Activated CD8-positive, alpha-beta memory T cell treated with anti-CD3 and anti-CD28 coated beads, Interleukin-2, amount 50 U/mL, for 4 hours (primary cell): Measurements from ENCODE around the gene GUCA2A.
A peak's percentile ranks its signal among the peaks of the same experiment; 100 is the strongest.

ENCODE experiments used
- DNase-seq: peaks from one replicate; pipeline ENCODE4 v3.0.0-alpha.2; 2020

The GUCA2A gene

GRCh38 chr1:42176902-42177519 lies 12.5 kb upstream of the GUCA2A start:
- no peak for DNase-seq

- DNase-seq: no peak
Measured at GRCh38 chr1:42175314-42176054, 10.9 kb upstream of the GUCA2A start.

- DNase-seq: no peak
Measured at GRCh38 chr1:42173961-42174735, 9.6 kb upstream of the GUCA2A start.

- DNase-seq: peak; percentile 71
Measured at GRCh38 chr1:42173155-42173933, 8.8 kb upstream of the GUCA2A start.

- DNase-seq: no peak
Measured at GRCh38 chr1:42172381-42173133, 8.0 kb upstream of the GUCA2A start.

- no peak for DNase-seq
Measured at GRCh38 chr1:42171679-42172266, 7.2 kb upstream of the GUCA2A start.

GRCh38 chr1:42170779-42171621 lies 6.5 kb upstream of the GUCA2A start:
- no peak for DNase-seq

GRCh38 chr1:42168763-42169162 lies 4.2 kb upstream of the GUCA2A start:
- DNase-seq: no peak

GRCh38 chr1:42168391-42168670 lies 3.8 kb upstream of the GUCA2A start:
- DNase-seq: no peak

- DNase-seq: no peak
Measured at GRCh38 chr1:42167611-42168390, 3.3 kb upstream of the GUCA2A start.

- no peak for DNase-seq
Measured at GRCh38 chr1:42165511-42166210, 1.1 kb upstream of the GUCA2A start.

GRCh38 chr1:42163536-42164503 lies 725 bp downstream of the GUCA2A start:
- DNase-seq: no peak

- DNase-seq: no peak
Measured at GRCh38 chr1:42163114-42163513, 1.4 kb downstream of the GUCA2A start.

GRCh38 chr1:42162181-42162580 lies 2.4 kb downstream of the GUCA2A start:
- no peak for DNase-seq

- no peak for DNase-seq
Measured at GRCh38 chr1:42158189-42158588, 6.4 kb downstream of the GUCA2A start.

GRCh38 chr1:42157667-42158066 lies 6.9 kb downstream of the GUCA2A start:
- no peak for DNase-seq

GRCh38 chr1:42155362-42155761 lies 9.2 kb downstream of the GUCA2A start:
- DNase-seq: no peak

GRCh38 chr1:42154685-42155084 lies 9.9 kb downstream of the GUCA2A start:
- no peak for DNase-seq

- DNase-seq: no peak
Measured at GRCh38 chr1:42153624-42154023, 10.9 kb downstream of the GUCA2A start.
